AG09319 (cell line): ENCODE measurements around the gene DTL.

Source experiments
- DNase-seq: peaks from one replicate; pipeline ENCODE4 v3.0.0-alpha.2; 2010; ENCODE audit warnings: low read depth; ENCODE audit errors: extremely low read depth
- TF ChIP-seq, protein P1 (sequence below): IDR thresholded peaks from 2 replicates; pipeline ENCODE4 v1.5.1; 2011; ENCODE audit warnings: low read depth, mild to moderate bottlenecking, inconsistent platforms, low read length, moderate library complexity

The DTL gene

GRCh38 chr1:212077028-212077427 lies 41.5 kb downstream of the DTL start:
- DNase-seq, result no peak
- TF ChIP-seq, protein P1, sequence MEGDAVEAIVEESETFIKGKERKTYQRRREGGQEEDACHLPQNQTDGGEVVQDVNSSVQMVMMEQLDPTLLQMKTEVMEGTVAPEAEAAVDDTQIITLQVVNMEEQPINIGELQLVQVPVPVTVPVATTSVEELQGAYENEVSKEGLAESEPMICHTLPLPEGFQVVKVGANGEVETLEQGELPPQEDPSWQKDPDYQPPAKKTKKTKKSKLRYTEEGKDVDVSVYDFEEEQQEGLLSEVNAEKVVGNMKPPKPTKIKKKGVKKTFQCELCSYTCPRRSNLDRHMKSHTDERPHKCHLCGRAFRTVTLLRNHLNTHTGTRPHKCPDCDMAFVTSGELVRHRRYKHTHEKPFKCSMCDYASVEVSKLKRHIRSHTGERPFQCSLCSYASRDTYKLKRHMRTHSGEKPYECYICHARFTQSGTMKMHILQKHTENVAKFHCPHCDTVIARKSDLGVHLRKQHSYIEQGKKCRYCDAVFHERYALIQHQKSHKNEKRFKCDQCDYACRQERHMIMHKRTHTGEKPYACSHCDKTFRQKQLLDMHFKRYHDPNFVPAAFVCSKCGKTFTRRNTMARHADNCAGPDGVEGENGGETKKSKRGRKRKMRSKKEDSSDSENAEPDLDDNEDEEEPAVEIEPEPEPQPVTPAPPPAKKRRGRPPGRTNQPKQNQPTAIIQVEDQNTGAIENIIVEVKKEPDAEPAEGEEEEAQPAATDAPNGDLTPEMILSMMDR, result no peak

- TF ChIP-seq, protein P1, result no peak
- DNase-seq, result no peak
Measured at GRCh38 chr1:212078826-212079225, 43.3 kb downstream of the DTL start.

DNA sequence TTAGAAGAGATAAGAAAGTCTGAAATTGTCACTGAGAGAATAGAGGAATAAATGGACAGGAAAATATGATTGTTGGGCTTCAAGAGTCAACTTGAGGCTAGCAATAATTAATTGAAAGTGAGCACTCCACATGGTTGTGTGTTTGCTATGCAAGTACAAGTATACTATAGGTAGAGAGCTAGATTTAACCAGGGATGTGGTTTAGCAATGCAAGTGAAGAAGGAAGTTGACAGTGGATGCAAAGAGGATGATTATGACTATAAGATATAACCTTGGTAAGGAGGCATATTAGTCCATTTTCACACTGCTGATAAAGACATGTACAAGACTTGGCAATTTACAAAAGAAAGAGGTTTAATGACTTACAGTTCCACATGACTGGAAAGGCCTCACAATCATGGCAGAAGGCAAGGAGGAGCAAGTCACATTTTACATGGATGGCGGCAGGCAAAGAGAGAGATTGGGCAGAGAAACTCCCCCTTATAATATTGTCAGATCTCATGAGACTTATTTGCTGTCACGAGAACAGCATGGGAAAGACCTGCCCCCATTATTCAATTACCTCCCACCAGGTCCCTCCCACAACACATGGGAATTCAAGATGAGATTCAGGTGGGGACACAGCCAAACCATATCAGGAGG lies 47.3 kb downstream of the DTL start:
- TF ChIP-seq, protein P1, result no peak
- DNase-seq, result no peak

DNA sequence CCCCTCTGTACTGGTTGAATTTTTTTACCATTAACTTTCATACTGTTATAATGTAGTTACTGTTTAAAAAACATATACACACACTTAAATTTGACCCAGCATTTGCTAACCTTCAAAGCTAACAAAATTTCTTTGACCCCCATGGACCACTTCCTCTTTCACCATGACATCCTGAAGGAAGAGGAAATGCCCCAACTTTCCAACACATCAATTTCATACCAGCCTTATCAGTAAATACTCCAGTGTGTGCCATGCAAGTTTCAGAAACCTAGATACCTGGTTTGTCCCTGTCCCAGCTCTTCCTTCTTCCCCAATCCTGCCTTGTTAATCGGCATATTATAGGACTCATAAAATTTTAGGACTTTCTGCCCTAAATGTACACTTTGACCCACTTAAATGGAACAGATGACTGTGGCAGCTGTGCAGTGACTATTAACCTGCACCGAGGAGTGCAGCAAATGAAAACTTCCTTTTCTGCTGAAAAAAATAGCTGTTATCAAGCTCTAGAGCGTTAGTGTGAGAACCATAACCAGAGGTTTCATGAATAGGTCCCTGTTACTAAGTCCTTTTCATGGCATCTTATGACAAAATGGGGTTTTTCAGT lies 54.1 kb downstream of the DTL start:
- TF ChIP-seq, protein P1, result no peak
- no peak for DNase-seq

GRCh38 chr1:212091438-212092121 lies 56.0 kb downstream of the DTL start:
- no peak for DNase-seq
- TF ChIP-seq, protein P1, result no peak

DNA sequence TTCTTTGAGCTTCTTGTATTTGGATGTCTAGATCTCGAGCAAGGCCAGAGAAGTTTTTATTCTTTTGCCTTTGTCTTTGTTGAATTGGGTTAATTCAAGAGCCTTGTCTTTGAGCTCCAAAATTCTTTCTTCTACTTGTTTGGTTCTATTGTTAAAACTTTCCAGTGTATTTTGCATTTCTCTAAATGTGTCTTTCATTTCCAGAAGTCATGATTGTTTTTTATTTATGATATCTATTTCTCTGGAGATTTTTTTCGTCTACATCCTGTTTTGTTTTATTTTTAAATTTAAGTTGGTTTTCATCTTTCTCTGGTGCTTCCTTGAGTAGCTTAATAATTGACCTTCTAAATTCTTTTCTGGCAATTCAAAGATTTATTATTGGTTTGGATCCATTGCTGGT lies 61.8 kb downstream of the DTL start:
- no peak for DNase-seq
- TF ChIP-seq, protein P1, result no peak

GRCh38 chr1:212098310-212098709 lies 62.8 kb downstream of the DTL start:
- TF ChIP-seq, protein P1, result no peak
- no peak for DNase-seq
